K562 (cell line): ENCODE results near the gene HOXD9. TPM values are rescaled to one million over a fixed set of nuclear protein-coding genes. Genes with fewer than 3 reads are reported as not detected.

Experiments used
- ATAC-seq: fragments of 200-7000 bp; cut with Tn5 transposase; 3 replicates; pipeline ENCODE4 v1.9.1; 2020; ENCODE audit warnings: moderate library complexity
- BruUV-seq: library from RNA; stranded (reverse); fragments of 400-500 nt; replicated peaks from 2 replicates; lab custom pipeline; 2021; lab: Mats Ljungman, UMichigan
- CTCF ChIA-PET: fragments of 300-600 bp; formaldehyde crosslinking; extraction: SDS; loops from one replicate; lab custom pipeline; 2021; ENCODE audit warnings: low intra/inter-chr PET ratio; lab: Yijun Ruan, JAX
- POLR2A ChIA-PET: fragments of 300-600, 350-650 bp; sonication (Branson Sonifier 250); formaldehyde crosslinking; extraction: SDS; loops from one replicate; lab custom pipeline; 2021; ENCODE audit warnings: antibody characterized with exemption, inconsistent platforms; lab: Yijun Ruan, JAX
- DNase-seq, 4 experiments: peaks; one replicate each; pipeline versions ENCODE4 v3.0.0 to v3.0.0-alpha.2; 2011 to 2018; ENCODE audit warnings: low spot score in 3 of 4, mixed read lengths in 3 of 4; ENCODE audit errors: extremely low read depth in 1 of 4
- FAIRE-seq: peaks from 2 replicates; lab custom pipeline; 2011; peaks lifted over from hg19 to GRCh38; lab: Jason Lieb, UNC
- H2AFZ ChIP-seq: 2 replicates; pipeline ENCODE4 v1.6.0; 2011; ENCODE audit warnings: low read depth, low read length, control low read depth, inconsistent platforms
- H3K27ac ChIP-seq: fragments of 200-600 bp; 3 replicates; pipeline ENCODE4 v1.8.0; 2011; ENCODE audit warnings: low read depth, mild to moderate bottlenecking, control low read depth, inconsistent platforms, low read length, moderate library complexity, mixed read lengths; ENCODE audit errors: extremely low read depth
- H3K27me3 ChIP-seq, 2 experiments: fragments of 300-600 bp in 1 of 2; 2 replicates in 1 of 2; 3 replicates in 1 of 2; pipeline versions ENCODE4 v1.6.0 to v1.8.0; 2011; ENCODE audit warnings: inconsistent platforms in 2 of 2, low read length in 2 of 2, mild to moderate bottlenecking in 1 of 2, mixed read lengths in 1 of 2, moderate library complexity in 1 of 2; ENCODE audit not compliant: control insufficient read depth in 2 of 2, insufficient read depth in 2 of 2
- H3K36me3 ChIP-seq: fragments of 300-600 bp; 3 replicates; pipeline ENCODE4 v1.8.0; 2011; ENCODE audit warnings: mild to moderate bottlenecking, low read length, inconsistent platforms; ENCODE audit not compliant: control insufficient read depth, insufficient read depth
- H3K4me1 ChIP-seq, 2 experiments: fragments of 200-600 bp in 1 of 2; replicated peaks in 1 of 2; 2 replicates in 1 of 2; 3 replicates in 1 of 2; pipeline versions ENCODE4 v1.5.1 to v1.8.0; 2011; ENCODE audit warnings: inconsistent platforms in 2 of 2, low read length in 2 of 2, mild to moderate bottlenecking in 1 of 2, mixed read lengths in 1 of 2, moderate library complexity in 1 of 2; ENCODE audit not compliant: control insufficient read depth in 2 of 2, insufficient read depth in 2 of 2
- H3K4me2 ChIP-seq: 2 replicates; pipeline ENCODE4 v1.6.1; 2011; ENCODE audit warnings: low read length, control low read depth, inconsistent platforms, mixed read lengths; ENCODE audit not compliant: insufficient read depth
- H3K4me3 ChIP-seq: fragments of 200-600 bp; sonication (generic), shearing (Covaris generic); 2 replicates; pipeline ENCODE4 v1.5.1; 2016; ENCODE audit warnings: control low read depth, inconsistent platforms
- H3K79me2 ChIP-seq: fragments of 200-600 bp; 3 replicates; pipeline ENCODE4 v1.8.0; 2011; ENCODE audit warnings: low read length, inconsistent platforms; ENCODE audit not compliant: control insufficient read depth, insufficient read depth
- H3K9ac ChIP-seq, 2 experiments: 2 replicates each; pipeline versions ENCODE4 v1.6.0 to v1.6.1; 2011; ENCODE audit warnings: low read depth in 2 of 2, low read length in 2 of 2, control low read depth in 1 of 2, inconsistent platforms in 1 of 2, mild to moderate bottlenecking in 1 of 2, mixed read lengths in 1 of 2; ENCODE audit not compliant: insufficient read depth in 1 of 2
- H3K9me1 ChIP-seq: one replicate; pipeline ENCODE4 v1.6.0; 2011; ENCODE audit warnings: inconsistent platforms, mild to moderate bottlenecking, low read length, moderate library complexity; ENCODE audit not compliant: control insufficient read depth, insufficient read depth
- H3K9me3 ChIP-seq: replicated peaks from 2 replicates; pipeline ENCODE4 v1.5.1; 2011; ENCODE audit warnings: low read depth, low read length, inconsistent platforms; ENCODE audit not compliant: control insufficient read depth, insufficient read depth
- H4K20me1 ChIP-seq: replicated peaks from 2 replicates; pipeline ENCODE4 v1.6.1; 2011; ENCODE audit warnings: low read length, inconsistent platforms, mixed read lengths; ENCODE audit not compliant: control insufficient read depth, insufficient read depth
- AFF4 ChIP-seq: sonication (generic); formaldehyde crosslinking; IDR thresholded peaks from 2 replicates; pipeline ENCODE4 v1.8.0; 2023; ENCODE audit warnings: mild to moderate bottlenecking, missing genetic modification reagents
- BCL6 ChIP-seq: fragments of 250-450 bp; sonication (Bioruptor Pico); IDR thresholded peaks from 2 replicates; pipeline ENCODE4 v1.4.0; 2020
- HDAC2 ChIP-seq: fragments of 450-650 bp; IDR thresholded peaks from 2 replicates; pipeline ENCODE4 v1.6.1; 2016; ENCODE audit warnings: mild to moderate bottlenecking
- PYGO2 ChIP-seq: fragments of 450-650 bp; IDR thresholded peaks from 2 replicates; pipeline ENCODE4 v1.6.1; 2016; ENCODE audit warnings: mild to moderate bottlenecking, missing genetic modification characterization, moderate library complexity, missing compliant biosample characterization
- UBTF ChIP-seq, 2 experiments: IDR thresholded peaks; 2 replicates each; pipeline ENCODE4 v1.6.1; 2012; ENCODE audit warnings: improper control_type of control experiment in 2 of 2, low read depth in 2 of 2, low read length in 2 of 2, borderline replicate concordance in 1 of 2
- ZBTB11 ChIP-seq, 3 experiments: fragments of 200-800 bp in 1 of 3; fragments of 250-450 bp in 1 of 3; fragments of 450-650 bp in 1 of 3; sonication (Bioruptor Pico) in 1 of 3; sonication (Bioruptor generic) in 1 of 3; formaldehyde crosslinking in 1 of 3; IDR thresholded peaks; 2 replicates each; pipeline versions ENCODE4 v1.6.1 to v1.8.0; 2016 to 2022; ENCODE audit warnings: mild to moderate bottlenecking in 2 of 3, missing genetic modification characterization in 2 of 3, missing compliant biosample characterization in 1 of 3, moderate library complexity in 1 of 3
- ZHX1 ChIP-seq: fragments of 150-350 bp; conservative IDR thresholded peaks from 2 replicates; pipeline ENCODE4 v1.6.1; 2014; ENCODE audit warnings: low read length
- ZNF212 ChIP-seq: fragments of 450-650 bp; formaldehyde crosslinking; IDR thresholded peaks from 2 replicates; pipeline ENCODE4 v1.4.0; 2020; ENCODE audit warnings: mild to moderate bottlenecking
- WGBS: fragments of 100-300 bp; shearing (Covaris generic); methylation state at CpG from one replicate; pipeline ENCODE4 v1.1.6; 2016; ENCODE audit warnings: low coverage, mixed read lengths; ENCODE audit not compliant: insufficient coverage; ENCODE audit errors: missing lambda C conversion rate; 5-methylcytosine and 5-hydroxymethylcytosine counted together
- in situ Hi-C: fragments of 300-500 bp; cut with MboI; formaldehyde crosslinking; loops from 4 replicates; pipeline ENCODE4 v1.15.0; 2018; ENCODE audit warnings: inconsistent platforms, mixed read lengths
- intact Hi-C: fragments of 100-400 bp; cut with micrococcal nuclease; formaldehyde crosslinking; loops from 2 replicates; pipeline ENCODE4 v1.14.2; 2022
- polyA plus RNA-seq, 8 experiments: library from polyadenylated mRNA; depleted of rRNA in 4 of 8; stranded (reverse) in 5 of 8; unstranded in 3 of 8; fragments of >200 nt; fragmentation: Nextera tagmentation in 2 of 8; fragmentation: Illumina TruSeq in 1 of 8; extraction: Ambion mirVana in 2 of 8; extraction: Trizol in 1 of 8; gene quantifications; 2 replicates each; pipeline versions ENCODE4 v1.2.1 to v1.2.3, GENCODE V29; 2011 to 2014; ENCODE audit warnings: inconsistent platforms in 1 of 8, missing spikeins in 1 of 8
- total RNA-seq, 7 experiments: library from RNA; depleted of rRNA in 6 of 7; stranded (reverse); fragments of >200 nt in 6 of 7; fragmentation: Illumina TruSeq in 2 of 7; extraction: Trizol in 2 of 7; gene quantifications; 2 replicates each; pipeline versions ENCODE4 v1.2.1 to v1.2.3, GENCODE V29; 2011 to 2021; ENCODE audit warnings: low replicate concordance in 1 of 7

HOXD9 gene
- total and polyA plus RNA-seq, 9 of the 15 experiments (the other 6 are each of a cell fraction or from before 2014, with no cell fraction given) = not detected

DNA sequence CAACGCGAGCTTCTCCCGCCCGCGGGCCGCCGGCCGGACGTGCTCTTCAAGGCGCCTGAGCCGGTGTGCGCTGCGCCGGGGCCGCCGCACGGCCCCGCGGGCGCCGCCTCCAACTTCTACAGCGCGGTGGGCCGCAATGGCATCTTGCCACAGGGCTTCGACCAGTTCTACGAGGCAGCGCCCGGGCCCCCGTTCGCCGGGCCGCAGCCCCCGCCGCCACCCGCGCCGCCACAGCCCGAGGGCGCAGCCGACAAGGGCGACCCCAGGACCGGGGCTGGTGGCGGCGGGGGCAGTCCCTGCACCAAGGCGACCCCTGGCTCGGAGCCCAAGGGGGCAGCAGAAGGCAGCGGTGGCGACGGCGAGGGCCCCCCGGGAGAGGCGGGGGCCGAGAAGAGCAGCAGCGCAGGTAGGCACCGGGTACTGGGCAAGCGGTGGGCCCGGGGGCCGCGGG is 14.8 kb upstream of the HOXD9 start:
- Histone ChIP-seq H3K27me3 (peaks cover 43 to 50% of the 10 kb centered on the region in 2 experiments), H4K20me1 (peaks cover 4% of the 10 kb centered on the region; the same call in 1 of the 2 replicates), H3K36me3 (no peaks in the 10 kb centered on the region), H3K27ac (no peak overlapping the region), H3K4me2 (no peak overlapping the region), H3K79me2 (no peaks in the 10 kb centered on the region)
- WGBS = 35% methylated on average over 16 of the region's 59 CpGs
- BruUV-seq = no TSS peak
- ATAC-seq (no peak), FAIRE-seq (no peak)
- TF ChIP-seq PYGO2 (no peak), UBTF (IDR thresholded peaks at IDR 0.05; ENCODE audit: borderline replicate concordance in 1 of 2, low read depth in 2 of 2, low read length in 2 of 2) (no peak), ZHX1 (no peak), ZBTB11 (CRISPR knock-in tag; IDR thresholded peaks at IDR 0.05) (no peak), AFF4 (CRISPR knock-in tag) (no peak), ZNF212 (CRISPR knock-in tag) (no peak), HDAC2 (no peak), BCL6 (CRISPR knock-in tag) (no peak)
- TF ChIP-seq, all 486 proteins: peak for 0
- no peaks in the 10 kb centered on the region for H3K9me1 ChIP-seq
- in situ Hi-C loops = no loop called here
- no peak for DNase-seq
- ChIA-PET CTCF (no interaction called here), POLR2A (no interaction called here)
- H3K9ac ChIP-seq = no peak overlapping the region
- peaks cover 0 to 15% of the 10 kb centered on the region in 2 experiments; a peak in 1 of 5 replicates for H3K4me1 ChIP-seq
- intact Hi-C loops = no loop called here
- no peak overlapping the region for H3K4me3 ChIP-seq
- H3K9me3 ChIP-seq = no peaks in the 10 kb centered on the region
- no peak overlapping the region for H2AFZ ChIP-seq
